Activated CD8-positive, alpha-beta T cell treated with anti-CD3 and anti-CD28 coated beads, Interleukin-2, amount 10 ng/mL, durations not matched to agents 7 days and 5 days (primary cell): ENCODE results near the gene BAAT. TPM values are rescaled to one million over a fixed set of nuclear protein-coding genes. Genes with fewer than 3 reads are reported as not detected.

Experiments used
- ATAC-seq: fragments of 150-1000 bp; cut with Tn5 transposase; one replicate; pipeline ENCODE4 v1.10.0; 2021; ENCODE audit warnings: moderate library complexity
- CTCF ChIA-PET: fragments of 350-600 bp; sonication (Branson Sonifier 250); formaldehyde crosslinking; loops from one replicate; lab custom pipeline; 2021; ENCODE audit warnings: antibody characterized with exemption; lab: Charles Lee
- POLR2A ChIA-PET: fragments of 350-600 bp; sonication (Branson Sonifier 250); formaldehyde crosslinking; loops from one replicate; lab custom pipeline; 2021; ENCODE audit warnings: antibody characterized with exemption; lab: Charles Lee
- DNase-seq: peaks from one replicate; pipeline ENCODE4 v3.0.0-alpha.2; 2020
- H3K27ac Mint-ChIP-seq: one replicate; pipeline ENCODE4 v1.8.0; 2021; ENCODE audit warnings: mild to moderate bottlenecking, mixed read lengths
- H3K27me3 Mint-ChIP-seq: one replicate; pipeline ENCODE4 v1.8.0; 2021; ENCODE audit warnings: low read depth, mixed read lengths
- H3K36me3 Mint-ChIP-seq: one replicate; pipeline ENCODE4 v1.8.0; 2021; ENCODE audit warnings: low read depth, mixed read lengths
- H3K4me1 Mint-ChIP-seq: one replicate; pipeline ENCODE4 v1.8.0; 2021; ENCODE audit warnings: low read depth, mixed read lengths
- H3K4me3 Mint-ChIP-seq: one replicate; pipeline ENCODE4 v1.8.0; 2021; ENCODE audit warnings: mild to moderate bottlenecking, mixed read lengths
- H3K9me3 Mint-ChIP-seq: one replicate; pipeline ENCODE4 v1.8.0; 2022; ENCODE audit warnings: mixed read lengths; ENCODE audit not compliant: insufficient read depth
- total RNA-seq, 2 experiments: library from RNA; stranded (reverse); gene quantifications; one replicate each; pipeline ENCODE4 v1.2.3, GENCODE V29; 2021

Gene BAAT
- total RNA-seq, 2 experiments from 2014 or later: not detected

- CTCF ChIA-PET: interaction anchor here (1.1 to 2.0 kb wide), 3 partner anchors 10 to 131 kb away, joined by 3 to 20 read pairs (median 3); no protein-coding TSS in a partner anchor
Measured at GRCh38 chr9:101398068-101398929, 13.5 kb upstream of the BAAT start, which contains the start of the genes MRPL50 and ZNF189. TSS of gene MRPL50 (minus strand) at chr9:101398618. CDS start at chr9:101398592, 26 bp downstream. TSS of gene ZNF189 (plus strand) at chr9:101398851. CDS start at chr9:101399157, 306 bp downstream.

GRCh38 chr9:101397746-101398067, 12.9 kb upstream of the BAAT start:
- H3K36me3 Mint-ChIP-seq: peaks cover 68% of the 10 kb centered on the region
- ATAC-seq (no peak), DNase-seq (no peak)
- H3K9me3 Mint-ChIP-seq: peaks cover 20% of the 10 kb centered on the region
- peak overlapping the region; percentile 90 for H3K4me3 Mint-ChIP-seq
- CTCF ChIA-PET: interaction anchor here (1.3 to 2.0 kb wide), 2 partner anchors 10 to 132 kb away, joined by 3 to 20 read pairs; no protein-coding TSS in a partner anchor
- POLR2A ChIA-PET: interaction anchor here (1.2 to 1.8 kb wide), 4 partner anchors 10 to 136 kb away, joined by 3 to 9 read pairs (median 4); partner anchors contain the start of gene RNF20
- H3K27ac Mint-ChIP-seq: peak overlapping the region; percentile 97
- H3K4me1 Mint-ChIP-seq: peaks cover 43% of the 10 kb centered on the region
- no peaks in the 10 kb centered on the region for H3K27me3 Mint-ChIP-seq

More at GRCh38 chr9:101398068-101398929, 13.5 kb upstream of the BAAT start, which contains the start of the genes MRPL50 and ZNF189:
- peaks cover 38% of the 10 kb centered on the region for H3K4me1 Mint-ChIP-seq
- H3K4me3 Mint-ChIP-seq: peak within 1 kb of the TSS; percentile 90
- no peaks in the 10 kb centered on the region for H3K27me3 Mint-ChIP-seq
- peak; percentile 98 for DNase-seq
- peaks cover 68% of the 10 kb centered on the region for H3K36me3 Mint-ChIP-seq
- ATAC-seq: peak; percentile 97
- peaks cover 16% of the 10 kb centered on the region for H3K9me3 Mint-ChIP-seq
- POLR2A ChIA-PET: interaction anchor here (0.6 to 2.2 kb wide), 10 partner anchors 9 to 136 kb away, joined by 3 to 9 read pairs (median 4); partner anchors contain the start of gene RNF20
- H3K27ac Mint-ChIP-seq: peak within 1 kb of the TSS; percentile 97

GRCh38 chr9:101394687-101395086, 9.9 kb upstream of the BAAT start:
- H3K27ac Mint-ChIP-seq: no peak overlapping the region
- ATAC-seq (no peak), DNase-seq (no peak)
- peaks cover 69% of the 10 kb centered on the region for H3K36me3 Mint-ChIP-seq
- ChIA-PET POLR2A (no interaction called here), CTCF (no interaction called here)
- H3K4me3 Mint-ChIP-seq: no peak overlapping the region
- H3K9me3 Mint-ChIP-seq: peaks cover 24% of the 10 kb centered on the region
- peaks cover 28% of the 10 kb centered on the region for H3K4me1 Mint-ChIP-seq
- no peaks in the 10 kb centered on the region for H3K27me3 Mint-ChIP-seq

GRCh38 chr9:101393135-101393534, 8.3 kb upstream of the BAAT start:
- H3K36me3 Mint-ChIP-seq: peaks cover 77% of the 10 kb centered on the region
- H3K4me3 Mint-ChIP-seq: no peak overlapping the region
- DNase-seq: no peak
- POLR2A ChIA-PET: no interaction called here
- CTCF ChIA-PET: no interaction called here
- H3K27ac Mint-ChIP-seq: no peak overlapping the region
- peaks cover 27% of the 10 kb centered on the region for H3K4me1 Mint-ChIP-seq
- H3K27me3 Mint-ChIP-seq: no peaks in the 10 kb centered on the region
- peaks cover 24% of the 10 kb centered on the region for H3K9me3 Mint-ChIP-seq
- no peak for ATAC-seq

DNA sequence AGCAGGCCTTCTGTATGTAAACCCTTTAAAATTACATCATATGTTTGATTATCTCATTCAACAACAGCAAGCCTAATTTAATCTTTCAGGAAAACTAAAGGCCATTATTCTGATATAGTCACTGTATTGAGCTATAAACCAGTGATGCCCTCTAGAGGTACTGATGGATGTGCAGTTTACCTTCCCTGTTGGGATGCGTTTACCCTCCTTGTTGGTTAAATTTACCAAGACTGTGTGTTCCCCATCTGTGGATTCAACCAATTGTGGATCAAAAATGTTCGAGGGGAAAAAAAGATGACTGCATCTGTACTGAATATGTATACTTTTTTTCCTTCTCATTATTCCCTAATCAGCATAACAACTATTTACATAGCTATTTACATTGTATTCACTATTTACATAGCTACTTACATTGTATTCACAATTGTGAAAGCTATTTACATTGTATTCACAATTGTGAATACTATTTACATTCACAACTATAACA, 3.7 kb upstream of the BAAT start:
- ChIA-PET CTCF (interaction anchor here (1.0 to 3.0 kb wide), 6 partner anchors 9 to 176 kb away, joined by 3 to 20 read pairs (median 4); partner anchors contain the start of genes MRPL50 and ZNF189), POLR2A (interaction anchor here (1.4 to 1.7 kb wide), 2 partner anchors 10 kb away, joined by 5 to 6 read pairs; partner anchors contain the start of genes MRPL50 and ZNF189)
- H3K9me3 Mint-ChIP-seq: peaks cover 22% of the 10 kb centered on the region
- H3K4me3 Mint-ChIP-seq: no peak overlapping the region
- DNase-seq (no peak), ATAC-seq (no peak)
- peaks cover 54% of the 10 kb centered on the region for H3K36me3 Mint-ChIP-seq
- peaks cover 11% of the 10 kb centered on the region for H3K4me1 Mint-ChIP-seq
- no peaks in the 10 kb centered on the region for H3K27me3 Mint-ChIP-seq
- no peak overlapping the region for H3K27ac Mint-ChIP-seq

GRCh38 chr9:101387871-101388506, 3.2 kb upstream of the BAAT start:
- H3K27me3 Mint-ChIP-seq: no peaks in the 10 kb centered on the region
- peaks cover 10% of the 10 kb centered on the region for H3K4me1 Mint-ChIP-seq
- peak; percentile 71 for ATAC-seq
- ChIA-PET POLR2A (interaction anchor here (1.7 kb wide), 1 partner anchor 10 kb away, joined by 5 read pairs; the partner anchor contains the start of genes MRPL50 and ZNF189), CTCF (interaction anchor here (1.0 to 3.0 kb wide), 7 partner anchors 8 to 177 kb away, joined by 3 to 20 read pairs (median 5); partner anchors contain the start of genes MRPL50 and ZNF189)
- no peak overlapping the region for H3K27ac Mint-ChIP-seq
- H3K4me3 Mint-ChIP-seq: no peak overlapping the region
- peak; percentile 26 for DNase-seq
- peaks cover 18% of the 10 kb centered on the region for H3K9me3 Mint-ChIP-seq
- peaks cover 48% of the 10 kb centered on the region for H3K36me3 Mint-ChIP-seq

- ChIA-PET CTCF (no interaction called here), POLR2A (interaction anchor here (1.2 kb wide), 1 partner anchor 15 kb away, joined by 3 read pairs; the partner anchor contains the start of genes MRPL50 and ZNF189)
- Mint-ChIP-seq H3K9me3 (peaks cover 11% of the 10 kb centered on the region), H3K27ac (no peak overlapping the region), H3K4me3 (no peak overlapping the region), H3K36me3 (peaks cover 14% of the 10 kb centered on the region), H3K27me3 (peaks cover 5% of the 10 kb centered on the region), H3K4me1 (peaks cover 2% of the 10 kb centered on the region)
- no peak for ATAC-seq
- no peak for DNase-seq
Measured at GRCh38 chr9:101383361-101383760, 1.4 kb downstream of the BAAT start.

DNA sequence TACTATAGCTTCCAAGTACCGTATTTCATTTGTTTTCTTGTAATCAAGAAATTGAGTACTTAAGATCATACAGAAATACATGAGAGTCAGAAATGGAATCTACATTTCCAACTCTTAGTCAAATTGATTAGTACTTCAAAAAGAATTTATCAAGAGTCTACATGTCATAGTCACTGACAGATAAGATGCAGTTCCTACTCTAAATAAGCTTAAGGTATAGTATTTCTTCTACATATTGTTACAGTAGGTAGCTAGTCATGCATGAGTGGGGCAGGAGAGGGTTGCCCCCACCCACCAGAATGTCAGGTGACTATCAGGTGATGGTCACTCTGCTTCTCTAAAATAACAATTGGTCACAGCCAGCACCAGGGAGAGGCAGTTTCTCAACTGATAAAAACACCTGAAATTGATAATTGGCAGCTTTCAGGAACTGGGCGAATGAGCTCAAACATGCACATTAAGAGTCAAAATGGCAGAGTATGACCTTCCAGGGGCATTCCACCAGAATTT, 2.9 kb downstream of the BAAT start:
- Mint-ChIP-seq H3K27ac (no peak overlapping the region), H3K36me3 (peaks cover 8% of the 10 kb centered on the region), H3K4me1 (no peaks in the 10 kb centered on the region), H3K9me3 (peaks cover 11% of the 10 kb centered on the region), H3K27me3 (peaks cover 7% of the 10 kb centered on the region), H3K4me3 (no peak overlapping the region)
- ChIA-PET POLR2A (no interaction called here), CTCF (interaction anchor here (0.7 kb wide), 1 partner anchor 786 kb away, joined by 3 read pairs; no protein-coding TSS in a partner anchor)
- DNase-seq: no peak
- ATAC-seq: no peak

GRCh38 chr9:101381118-101381517, 3.7 kb downstream of the BAAT start:
- ATAC-seq (no peak), DNase-seq (no peak)
- ChIA-PET POLR2A (no interaction called here), CTCF (interaction anchor here (0.7 kb wide), 1 partner anchor 785 kb away, joined by 3 read pairs; no protein-coding TSS in a partner anchor)
- Mint-ChIP-seq H3K4me3 (no peak overlapping the region), H3K27ac (no peak overlapping the region), H3K36me3 (peaks cover 8% of the 10 kb centered on the region), H3K27me3 (peaks cover 7% of the 10 kb centered on the region), H3K4me1 (no peaks in the 10 kb centered on the region), H3K9me3 (peaks cover 11% of the 10 kb centered on the region)

- DNase-seq (no peak), ATAC-seq (no peak)
- Mint-ChIP-seq H3K36me3 (peaks cover 5% of the 10 kb centered on the region), H3K4me1 (no peaks in the 10 kb centered on the region), H3K4me3 (no peak overlapping the region), H3K9me3 (peaks cover 7% of the 10 kb centered on the region), H3K27me3 (peaks cover 7% of the 10 kb centered on the region), H3K27ac (no peak overlapping the region)
- ChIA-PET POLR2A (interaction anchor here (1.2 kb wide), 1 partner anchor 19 kb away, joined by 3 read pairs; the partner anchor contains the start of genes MRPL50 and ZNF189), CTCF (interaction anchor here (1.0 kb wide), 1 partner anchor 8 kb away, joined by 3 read pairs; no protein-coding TSS in a partner anchor)
Measured at GRCh38 chr9:101380295-101380694, 4.5 kb downstream of the BAAT start.
